K562 (cell line): ENCODE results near the gene PARD3B. TPM values are rescaled to one million over a fixed set of nuclear protein-coding genes. Genes with fewer than 3 reads are reported as not detected.
A peak's percentile ranks its signal among the peaks of the same experiment; 100 is the strongest.

ENCODE experiments used
- ATAC-seq: fragments of 200-7000 bp; cut with Tn5 transposase; 3 replicates; pipeline ENCODE4 v1.9.1; 2020; ENCODE audit warnings: moderate library complexity
- BruUV-seq: library from RNA; stranded (reverse); fragments of 400-500 nt; replicated peaks from 2 replicates; lab custom pipeline; 2021; lab: Mats Ljungman, UMichigan
- CTCF ChIA-PET: fragments of 300-600 bp; formaldehyde crosslinking; extraction: SDS; loops from one replicate; lab custom pipeline; 2021; ENCODE audit warnings: low intra/inter-chr PET ratio; lab: Yijun Ruan, JAX
- POLR2A ChIA-PET: fragments of 300-600, 350-650 bp; sonication (Branson Sonifier 250); formaldehyde crosslinking; extraction: SDS; loops from one replicate; lab custom pipeline; 2021; ENCODE audit warnings: antibody characterized with exemption, inconsistent platforms; lab: Yijun Ruan, JAX
- DNase-seq, 4 experiments: peaks; one replicate each; pipeline versions ENCODE4 v3.0.0 to v3.0.0-alpha.2; 2011 to 2018; ENCODE audit warnings: low spot score in 3 of 4, mixed read lengths in 3 of 4; ENCODE audit errors: extremely low read depth in 1 of 4
- FAIRE-seq: peaks from 2 replicates; lab custom pipeline; 2011; peaks lifted over from hg19 to GRCh38; lab: Jason Lieb, UNC
- H2AFZ ChIP-seq: 2 replicates; pipeline ENCODE4 v1.6.0; 2011; ENCODE audit warnings: low read depth, low read length, control low read depth, inconsistent platforms
- H3K27ac ChIP-seq: fragments of 200-600 bp; 3 replicates; pipeline ENCODE4 v1.8.0; 2011; ENCODE audit warnings: low read depth, mild to moderate bottlenecking, control low read depth, inconsistent platforms, low read length, moderate library complexity, mixed read lengths; ENCODE audit errors: extremely low read depth
- H3K27me3 ChIP-seq, 2 experiments: fragments of 300-600 bp in 1 of 2; 2 replicates in 1 of 2; 3 replicates in 1 of 2; pipeline versions ENCODE4 v1.6.0 to v1.8.0; 2011; ENCODE audit warnings: inconsistent platforms in 2 of 2, low read length in 2 of 2, mild to moderate bottlenecking in 1 of 2, mixed read lengths in 1 of 2, moderate library complexity in 1 of 2; ENCODE audit not compliant: control insufficient read depth in 2 of 2, insufficient read depth in 2 of 2
- H3K36me3 ChIP-seq: fragments of 300-600 bp; 3 replicates; pipeline ENCODE4 v1.8.0; 2011; ENCODE audit warnings: mild to moderate bottlenecking, low read length, inconsistent platforms; ENCODE audit not compliant: control insufficient read depth, insufficient read depth
- H3K4me1 ChIP-seq, 2 experiments: fragments of 200-600 bp in 1 of 2; replicated peaks in 1 of 2; 2 replicates in 1 of 2; 3 replicates in 1 of 2; pipeline versions ENCODE4 v1.5.1 to v1.8.0; 2011; ENCODE audit warnings: inconsistent platforms in 2 of 2, low read length in 2 of 2, mild to moderate bottlenecking in 1 of 2, mixed read lengths in 1 of 2, moderate library complexity in 1 of 2; ENCODE audit not compliant: control insufficient read depth in 2 of 2, insufficient read depth in 2 of 2
- H3K4me2 ChIP-seq: 2 replicates; pipeline ENCODE4 v1.6.1; 2011; ENCODE audit warnings: low read length, control low read depth, inconsistent platforms, mixed read lengths; ENCODE audit not compliant: insufficient read depth
- H3K4me3 ChIP-seq: fragments of 200-600 bp; sonication (generic), shearing (Covaris generic); 2 replicates; pipeline ENCODE4 v1.5.1; 2016; ENCODE audit warnings: control low read depth, inconsistent platforms
- H3K79me2 ChIP-seq: fragments of 200-600 bp; 3 replicates; pipeline ENCODE4 v1.8.0; 2011; ENCODE audit warnings: low read length, inconsistent platforms; ENCODE audit not compliant: control insufficient read depth, insufficient read depth
- H3K9ac ChIP-seq, 2 experiments: 2 replicates each; pipeline versions ENCODE4 v1.6.0 to v1.6.1; 2011; ENCODE audit warnings: low read depth in 2 of 2, low read length in 2 of 2, control low read depth in 1 of 2, inconsistent platforms in 1 of 2, mild to moderate bottlenecking in 1 of 2, mixed read lengths in 1 of 2; ENCODE audit not compliant: insufficient read depth in 1 of 2
- H3K9me1 ChIP-seq: one replicate; pipeline ENCODE4 v1.6.0; 2011; ENCODE audit warnings: inconsistent platforms, mild to moderate bottlenecking, low read length, moderate library complexity; ENCODE audit not compliant: control insufficient read depth, insufficient read depth
- H3K9me3 ChIP-seq: replicated peaks from 2 replicates; pipeline ENCODE4 v1.5.1; 2011; ENCODE audit warnings: low read depth, low read length, inconsistent platforms; ENCODE audit not compliant: control insufficient read depth, insufficient read depth
- H4K20me1 ChIP-seq: replicated peaks from 2 replicates; pipeline ENCODE4 v1.6.1; 2011; ENCODE audit warnings: low read length, inconsistent platforms, mixed read lengths; ENCODE audit not compliant: control insufficient read depth, insufficient read depth
- BRCA1 ChIP-seq, 2 experiments: fragments of 450-650 bp in 1 of 2; sonication (generic) in 1 of 2; formaldehyde crosslinking in 1 of 2; IDR thresholded peaks; 2 replicates each; pipeline versions ENCODE4 v1.5.0 to v1.6.1; 2017 to 2020; ENCODE audit warnings: mild to moderate bottlenecking in 1 of 2, missing genetic modification reagents in 1 of 2
- CC2D1A ChIP-seq: fragments of 450-650 bp; IDR thresholded peaks from 2 replicates; pipeline ENCODE4 v1.6.1; 2017; ENCODE audit warnings: mild to moderate bottlenecking
- CHD1 ChIP-seq: fragments of 200-600 bp; sonication (generic); IDR thresholded peaks from one replicate; pipeline ENCODE4 v1.6.1; 2012; ENCODE audit warnings: mild to moderate bottlenecking, moderate library complexity, low read length, inconsistent platforms
- GATAD2A ChIP-seq: fragments of 450-650 bp; IDR thresholded peaks from 2 replicates; pipeline ENCODE4 v1.6.1; 2017
- MAFF ChIP-seq: IDR thresholded peaks from 2 replicates; pipeline ENCODE4 v1.6.1; 2012; ENCODE audit warnings: low read length, improper control_type of control experiment
- MAFK ChIP-seq: IDR thresholded peaks from 2 replicates; pipeline ENCODE4 v1.6.1; 2011; ENCODE audit warnings: low read length, improper control_type of control experiment
- NR2F6 ChIP-seq: fragments of 450-650 bp; formaldehyde crosslinking; IDR thresholded peaks from 2 replicates; pipeline ENCODE4 v1.4.0; 2020; ENCODE audit warnings: mild to moderate bottlenecking
- POLR2G ChIP-seq: fragments of 200-400 bp; formaldehyde crosslinking; IDR thresholded peaks from 2 replicates; pipeline ENCODE4 v1.6.1; 2017; ENCODE audit warnings: low read depth, mild to moderate bottlenecking, antibody characterized with exemption, low read length, moderate library complexity
- RFX1 ChIP-seq: fragments of 450-650 bp; IDR thresholded peaks from 2 replicates; pipeline ENCODE4 v1.6.1; 2016; ENCODE audit warnings: mild to moderate bottlenecking, moderate library complexity
- SMARCE1 ChIP-seq: fragments of 450-650 bp; IDR thresholded peaks from 2 replicates; pipeline ENCODE4 v1.7.1; 2016; ENCODE audit warnings: mild to moderate bottlenecking
- SP1 ChIP-seq: sonication (generic); formaldehyde crosslinking; IDR thresholded peaks from 2 replicates; pipeline ENCODE4 v1.8.1; 2022; ENCODE audit warnings: mild to moderate bottlenecking, missing genetic modification reagents
- WGBS: fragments of 100-300 bp; shearing (Covaris generic); methylation state at CpG from one replicate; pipeline ENCODE4 v1.1.6; 2016; ENCODE audit warnings: low coverage, mixed read lengths; ENCODE audit not compliant: insufficient coverage; ENCODE audit errors: missing lambda C conversion rate; 5-methylcytosine and 5-hydroxymethylcytosine counted together
- in situ Hi-C: fragments of 300-500 bp; cut with MboI; formaldehyde crosslinking; loops from 4 replicates; pipeline ENCODE4 v1.15.0; 2018; ENCODE audit warnings: inconsistent platforms, mixed read lengths
- intact Hi-C: fragments of 100-400 bp; cut with micrococcal nuclease; formaldehyde crosslinking; loops from 2 replicates; pipeline ENCODE4 v1.14.2; 2022
- polyA plus RNA-seq, 8 experiments: library from polyadenylated mRNA; depleted of rRNA in 4 of 8; stranded (reverse) in 5 of 8; unstranded in 3 of 8; fragments of >200 nt; fragmentation: Nextera tagmentation in 2 of 8; fragmentation: Illumina TruSeq in 1 of 8; extraction: Ambion mirVana in 2 of 8; extraction: Trizol in 1 of 8; gene quantifications; 2 replicates each; pipeline versions ENCODE4 v1.2.1 to v1.2.3, GENCODE V29; 2011 to 2014; ENCODE audit warnings: inconsistent platforms in 1 of 8, missing spikeins in 1 of 8
- total RNA-seq, 7 experiments: library from RNA; depleted of rRNA in 6 of 7; stranded (reverse); fragments of >200 nt in 6 of 7; fragmentation: Illumina TruSeq in 2 of 7; extraction: Trizol in 2 of 7; gene quantifications; 2 replicates each; pipeline versions ENCODE4 v1.2.1 to v1.2.3, GENCODE V29; 2011 to 2021; ENCODE audit warnings: low replicate concordance in 1 of 7
- TF ChIP-seq, protein P1 (sequence below), 2 experiments: fragments of 450-650 bp; conservative IDR thresholded peaks; 2 replicates each; pipeline ENCODE4 v1.6.1; 2017; ENCODE audit warnings: mild to moderate bottlenecking in 2 of 2, moderate library complexity in 2 of 2
- TF ChIP-seq, protein P2 (sequence below), 3 experiments: IDR thresholded peaks in 2 of 3; conservative IDR thresholded peaks in 1 of 3; 2 replicates each; pipeline ENCODE4 v1.5.1; 2011 to 2012; ENCODE audit warnings: low read length in 3 of 3, mild to moderate bottlenecking in 3 of 3, control low read depth in 2 of 3, improper control_type of control experiment in 1 of 3, inconsistent platforms in 1 of 3, low read depth in 1 of 3, mixed read lengths in 1 of 3, moderate library complexity in 1 of 3; ENCODE audit not compliant: insufficient read depth in 2 of 3
- TF ChIP-seq, protein P3 (sequence below): fragments of 450-650 bp; IDR thresholded peaks from 2 replicates; pipeline ENCODE4 v1.6.1; 2016

The PARD3B gene
- total and polyA plus RNA-seq, 9 of the 15 experiments (the other 6 are each of a cell fraction or from before 2014, with no cell fraction given) = 0.15 to 3.0 (median 1.1) TPM

DNA sequence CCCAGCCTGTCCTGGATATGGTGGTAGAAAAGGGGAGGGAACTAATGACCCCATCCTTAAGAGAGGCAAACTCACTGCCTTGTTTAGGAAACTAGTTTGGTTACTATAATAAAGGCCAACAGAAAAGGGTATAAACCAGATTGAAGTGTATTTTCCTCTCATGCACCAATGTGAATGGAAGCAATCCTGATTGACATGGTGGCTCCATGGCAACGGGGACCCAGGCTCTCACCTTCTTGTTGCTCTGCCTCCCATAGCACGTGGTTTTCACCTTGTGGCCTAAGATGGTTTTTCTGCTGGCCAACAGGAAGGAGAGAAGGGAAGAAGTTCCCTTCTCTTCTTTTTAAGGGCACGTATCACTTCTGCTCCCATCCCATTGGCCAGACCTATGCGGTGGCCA lies 1069.7 kb downstream of the PARD3B start:
- no peaks in the 10 kb centered on the region for H3K9me1 ChIP-seq
- ATAC-seq (no peak), FAIRE-seq (no peak), DNase-seq (no peak)
- CTCF ChIA-PET = no interaction called here
- H3K36me3 ChIP-seq = no peaks in the 10 kb centered on the region
- H3K9me3 ChIP-seq = no peaks in the 10 kb centered on the region
- in situ Hi-C loops (no loop called here), intact Hi-C loops (no loop called here)
- H2AFZ ChIP-seq = no peak overlapping the region
- no peaks in the 10 kb centered on the region for H3K79me2 ChIP-seq
- no peaks in the 10 kb centered on the region for H4K20me1 ChIP-seq
- 0% methylated on average over 4 of the region's 4 CpGs for WGBS
- POLR2A ChIA-PET = no interaction called here
- no peak overlapping the region for H3K4me3 ChIP-seq
- H3K27me3 ChIP-seq = peaks cover 0 to 6% of the 10 kb centered on the region in 2 experiments; a peak in 1 of 5 replicates
- H3K4me1 ChIP-seq = no peaks in the 10 kb centered on the region; a peak in 2 of 5 replicates
- BruUV-seq = no TSS peak
- TF ChIP-seq RFX1 (peak; percentile 37), MAFF (no peak), CC2D1A (no peak), GATAD2A (no peak), CHD1 (no peak), SP1 (no peak), BRCA1 (IDR thresholded peaks at IDR 0.05) (no peak), BRCA1 (CRISPR knock-in tag; IDR thresholded peaks at IDR 0.05) (no peak), MAFK (no peak), POLR2G (no peak), SMARCE1 (no peak), NR2F6 (CRISPR knock-in tag) (no peak)
- TF ChIP-seq, protein P1, sequence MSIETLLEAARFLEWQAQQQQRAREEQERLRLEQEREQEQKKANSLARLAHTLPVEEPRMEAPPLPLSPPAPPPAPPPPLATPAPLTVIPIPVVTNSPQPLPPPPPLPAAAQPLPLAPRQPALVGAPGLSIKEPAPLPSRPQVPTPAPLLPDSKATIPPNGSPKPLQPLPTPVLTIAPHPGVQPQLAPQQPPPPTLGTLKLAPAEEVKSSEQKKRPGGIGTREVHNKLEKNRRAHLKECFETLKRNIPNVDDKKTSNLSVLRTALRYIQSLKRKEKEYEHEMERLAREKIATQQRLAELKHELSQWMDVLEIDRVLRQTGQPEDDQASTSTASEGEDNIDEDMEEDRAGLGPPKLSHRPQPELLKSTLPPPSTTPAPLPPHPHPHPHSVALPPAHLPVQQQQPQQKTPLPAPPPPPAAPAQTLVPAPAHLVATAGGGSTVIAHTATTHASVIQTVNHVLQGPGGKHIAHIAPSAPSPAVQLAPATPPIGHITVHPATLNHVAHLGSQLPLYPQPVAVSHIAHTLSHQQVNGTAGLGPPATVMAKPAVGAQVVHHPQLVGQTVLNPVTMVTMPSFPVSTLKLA (conservative IDR thresholded peaks at IDR 0.05) = no peak
- TF ChIP-seq, protein P2, sequence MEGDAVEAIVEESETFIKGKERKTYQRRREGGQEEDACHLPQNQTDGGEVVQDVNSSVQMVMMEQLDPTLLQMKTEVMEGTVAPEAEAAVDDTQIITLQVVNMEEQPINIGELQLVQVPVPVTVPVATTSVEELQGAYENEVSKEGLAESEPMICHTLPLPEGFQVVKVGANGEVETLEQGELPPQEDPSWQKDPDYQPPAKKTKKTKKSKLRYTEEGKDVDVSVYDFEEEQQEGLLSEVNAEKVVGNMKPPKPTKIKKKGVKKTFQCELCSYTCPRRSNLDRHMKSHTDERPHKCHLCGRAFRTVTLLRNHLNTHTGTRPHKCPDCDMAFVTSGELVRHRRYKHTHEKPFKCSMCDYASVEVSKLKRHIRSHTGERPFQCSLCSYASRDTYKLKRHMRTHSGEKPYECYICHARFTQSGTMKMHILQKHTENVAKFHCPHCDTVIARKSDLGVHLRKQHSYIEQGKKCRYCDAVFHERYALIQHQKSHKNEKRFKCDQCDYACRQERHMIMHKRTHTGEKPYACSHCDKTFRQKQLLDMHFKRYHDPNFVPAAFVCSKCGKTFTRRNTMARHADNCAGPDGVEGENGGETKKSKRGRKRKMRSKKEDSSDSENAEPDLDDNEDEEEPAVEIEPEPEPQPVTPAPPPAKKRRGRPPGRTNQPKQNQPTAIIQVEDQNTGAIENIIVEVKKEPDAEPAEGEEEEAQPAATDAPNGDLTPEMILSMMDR (IDR thresholded peaks at IDR 0.05 in 2 of 3, conservative IDR thresholded peaks at IDR 0.05 in 1 of 3; ENCODE audit: insufficient read depth in 2 of 3, low read depth in 1 of 3, low read length in 3 of 3) = no peak
- TF ChIP-seq, protein P3, sequence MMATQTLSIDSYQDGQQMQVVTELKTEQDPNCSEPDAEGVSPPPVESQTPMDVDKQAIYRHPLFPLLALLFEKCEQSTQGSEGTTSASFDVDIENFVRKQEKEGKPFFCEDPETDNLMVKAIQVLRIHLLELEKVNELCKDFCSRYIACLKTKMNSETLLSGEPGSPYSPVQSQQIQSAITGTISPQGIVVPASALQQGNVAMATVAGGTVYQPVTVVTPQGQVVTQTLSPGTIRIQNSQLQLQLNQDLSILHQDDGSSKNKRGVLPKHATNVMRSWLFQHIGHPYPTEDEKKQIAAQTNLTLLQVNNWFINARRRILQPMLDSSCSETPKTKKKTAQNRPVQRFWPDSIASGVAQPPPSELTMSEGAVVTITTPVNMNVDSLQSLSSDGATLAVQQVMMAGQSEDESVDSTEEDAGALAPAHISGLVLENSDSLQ = peak; percentile 75
- H3K9ac ChIP-seq = no peak overlapping the region
- H3K27ac ChIP-seq = no peak overlapping the region
- H3K4me2 ChIP-seq = no peak overlapping the region
